Measurements from ENCODE around the gene ITGB5. TPM values are rescaled to one million over a fixed set of nuclear protein-coding genes. Genes with fewer than 3 reads are reported as not detected.

ITGB5 gene
- total RNA-seq, 2 experiments from 2014 or later: 0.47 to 0.85 TPM

DNA sequence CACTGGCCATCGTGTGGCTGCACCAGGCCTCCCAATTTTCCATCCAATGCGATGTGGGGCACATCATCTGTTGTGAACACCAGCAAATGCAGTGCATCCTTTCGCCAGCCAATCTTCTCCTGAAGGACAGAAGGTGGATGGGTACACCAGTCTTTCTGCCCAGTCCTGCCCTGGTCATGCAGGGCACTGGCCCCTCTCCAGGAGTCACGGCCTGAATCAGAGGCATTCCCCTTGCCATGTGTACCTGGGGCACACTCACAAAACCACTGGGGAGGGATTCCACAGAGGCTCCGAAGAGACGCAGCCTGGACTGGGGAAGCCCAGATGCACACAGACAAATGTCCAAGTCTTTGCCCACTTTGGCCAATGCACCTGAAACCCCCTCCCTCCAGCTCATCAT, 65.8 kb downstream of the ITGB5 start:
- Histone ChIP-seq H3K36me3 (ENCODE audit: insufficient read depth, low read length) (no peaks in the 10 kb centered on the region), H3K9me3 (ENCODE audit: control insufficient read depth in 1 of 2, insufficient read depth in 1 of 2, low read length in 2 of 2) (no peaks in the 10 kb centered on the region), H3K27me3 (ENCODE audit: control insufficient read depth in 1 of 2, insufficient read depth in 2 of 2, low read length in 2 of 2) (peaks cover 0 to 6% of the 10 kb centered on the region in 2 experiments), H3K4me3 (ENCODE audit: low read length) (no peak overlapping the region), H3K27ac (ENCODE audit: low read depth in 1 of 2, low read length in 2 of 2) (no peak overlapping the region), H3K4me1 (ENCODE audit: insufficient read depth, low read length) (no peaks in the 10 kb centered on the region)
- TF ChIP-seq, protein P1, sequence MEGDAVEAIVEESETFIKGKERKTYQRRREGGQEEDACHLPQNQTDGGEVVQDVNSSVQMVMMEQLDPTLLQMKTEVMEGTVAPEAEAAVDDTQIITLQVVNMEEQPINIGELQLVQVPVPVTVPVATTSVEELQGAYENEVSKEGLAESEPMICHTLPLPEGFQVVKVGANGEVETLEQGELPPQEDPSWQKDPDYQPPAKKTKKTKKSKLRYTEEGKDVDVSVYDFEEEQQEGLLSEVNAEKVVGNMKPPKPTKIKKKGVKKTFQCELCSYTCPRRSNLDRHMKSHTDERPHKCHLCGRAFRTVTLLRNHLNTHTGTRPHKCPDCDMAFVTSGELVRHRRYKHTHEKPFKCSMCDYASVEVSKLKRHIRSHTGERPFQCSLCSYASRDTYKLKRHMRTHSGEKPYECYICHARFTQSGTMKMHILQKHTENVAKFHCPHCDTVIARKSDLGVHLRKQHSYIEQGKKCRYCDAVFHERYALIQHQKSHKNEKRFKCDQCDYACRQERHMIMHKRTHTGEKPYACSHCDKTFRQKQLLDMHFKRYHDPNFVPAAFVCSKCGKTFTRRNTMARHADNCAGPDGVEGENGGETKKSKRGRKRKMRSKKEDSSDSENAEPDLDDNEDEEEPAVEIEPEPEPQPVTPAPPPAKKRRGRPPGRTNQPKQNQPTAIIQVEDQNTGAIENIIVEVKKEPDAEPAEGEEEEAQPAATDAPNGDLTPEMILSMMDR (IDR thresholded peaks at IDR 0.05): no peak
- intact Hi-C loops (cut with DNase I, micrococcal nuclease): no loop called here
- CTCF ChIA-PET: no interaction called here
- Mint-ChIP-seq H3K4me3 (no peak overlapping the region), H3K36me3 (ENCODE audit: low read depth) (no peaks in the 10 kb centered on the region), H3K4me1 (ENCODE audit: low read depth) (no peaks in the 10 kb centered on the region), H3K9me3 (no peaks in the 10 kb centered on the region), H3K27ac (no peak overlapping the region), H3K27me3 (peaks cover 17% of the 10 kb centered on the region)
- POLR2A ChIA-PET: no interaction called here
- ATAC-seq (ENCODE audit: poor library complexity) (no peak), DNase-seq (no peak)

DNA sequence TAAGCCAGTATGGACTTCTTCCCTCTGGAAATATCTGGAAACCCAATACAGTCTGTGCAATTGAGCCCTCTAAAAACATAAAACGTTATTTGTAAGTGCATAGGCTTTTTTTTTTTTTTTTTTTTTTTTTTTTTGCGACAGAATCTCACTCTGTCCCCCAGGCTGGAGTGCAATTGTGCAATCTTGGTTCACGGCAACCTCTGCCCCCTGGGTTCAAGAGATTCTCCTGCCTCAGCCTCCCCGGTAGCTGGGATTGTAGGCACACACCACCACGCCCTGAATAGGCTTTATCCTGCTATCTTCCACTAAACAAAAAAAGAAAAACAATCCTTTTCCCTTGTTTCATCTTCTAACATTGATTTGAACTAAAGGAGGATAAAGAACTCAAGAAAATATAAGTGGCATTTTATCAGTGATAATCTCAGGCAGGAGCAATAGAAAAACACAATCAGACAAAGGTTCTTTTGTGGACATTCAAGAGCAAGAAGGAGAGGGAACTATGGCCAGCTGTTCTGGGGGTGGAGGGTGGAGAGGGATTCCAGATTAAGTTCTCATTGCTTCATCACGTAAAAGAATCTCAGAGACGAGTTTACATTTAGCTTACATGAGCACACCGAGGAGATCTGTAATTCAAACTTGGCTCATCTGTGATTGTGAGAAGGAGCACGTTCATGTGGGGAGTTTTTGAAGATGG, 68.6 kb downstream of the ITGB5 start:
- DNase-seq (no peak), ATAC-seq (ENCODE audit: poor library complexity) (no peak)
- Mint-ChIP-seq H3K9me3 (no peaks in the 10 kb centered on the region), H3K36me3 (ENCODE audit: low read depth) (no peaks in the 10 kb centered on the region), H3K4me1 (ENCODE audit: low read depth) (no peaks in the 10 kb centered on the region), H3K27me3 (peaks cover 21% of the 10 kb centered on the region), H3K27ac (no peak overlapping the region), H3K4me3 (no peak overlapping the region)
- H3K27me3 ChIP-seq (ENCODE audit: control insufficient read depth in 1 of 2, insufficient read depth in 2 of 2, low read length in 2 of 2): peaks cover 0 to 6% of the 10 kb centered on the region in 2 experiments
- H3K27ac ChIP-seq (ENCODE audit: low read depth in 1 of 2, low read length in 2 of 2): no peak overlapping the region
- no peaks in the 10 kb centered on the region for H3K9me3 ChIP-seq (ENCODE audit: control insufficient read depth in 1 of 2, insufficient read depth in 1 of 2, low read length in 2 of 2)
- no peaks in the 10 kb centered on the region for H3K4me1 ChIP-seq (ENCODE audit: insufficient read depth, low read length)
- intact Hi-C loops (cut with DNase I, micrococcal nuclease): no loop called here
- no peak overlapping the region for H3K4me3 ChIP-seq (ENCODE audit: low read length)
- no peaks in the 10 kb centered on the region for H3K36me3 ChIP-seq (ENCODE audit: insufficient read depth, low read length)
- TF ChIP-seq, protein P1 (IDR thresholded peaks at IDR 0.05): no peak
- POLR2A ChIA-PET: interaction anchor here (1.4 kb wide), 1 partner anchor 17 kb away, joined by 3 read pairs; no protein-coding TSS in a partner anchor
- CTCF ChIA-PET: no interaction called here

DNA sequence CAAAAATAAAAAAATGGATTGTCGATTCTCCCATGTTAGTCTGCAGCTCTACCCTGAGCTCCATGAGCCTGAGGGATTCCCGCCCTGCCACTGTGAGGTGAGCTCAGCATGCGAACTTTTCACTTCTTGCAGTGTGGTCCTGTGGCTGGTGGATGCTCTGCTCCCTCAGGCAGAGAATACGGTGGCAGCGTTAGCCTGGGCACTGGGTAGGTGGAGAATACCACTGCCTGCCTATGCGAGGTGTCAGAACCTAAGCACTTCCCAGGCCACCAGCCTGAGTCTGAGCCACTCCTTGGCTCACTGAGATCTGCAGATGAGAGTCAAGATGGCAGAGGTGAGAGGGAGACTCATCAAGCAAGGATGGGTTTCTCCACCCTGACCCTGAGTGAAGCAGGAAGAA, 70.1 kb downstream of the ITGB5 start:
- Histone ChIP-seq H3K27me3 (ENCODE audit: control insufficient read depth in 1 of 2, insufficient read depth in 2 of 2, low read length in 2 of 2) (peaks cover 0 to 6% of the 10 kb centered on the region in 2 experiments), H3K4me1 (ENCODE audit: insufficient read depth, low read length) (no peaks in the 10 kb centered on the region), H3K9me3 (ENCODE audit: control insufficient read depth in 1 of 2, insufficient read depth in 1 of 2, low read length in 2 of 2) (no peaks in the 10 kb centered on the region), H3K27ac (ENCODE audit: low read depth in 1 of 2, low read length in 2 of 2) (no peak overlapping the region), H3K36me3 (ENCODE audit: insufficient read depth, low read length) (no peaks in the 10 kb centered on the region), H3K4me3 (ENCODE audit: low read length) (no peak overlapping the region)
- Mint-ChIP-seq H3K4me1 (ENCODE audit: low read depth) (no peaks in the 10 kb centered on the region), H3K27me3 (peaks cover 20% of the 10 kb centered on the region), H3K27ac (no peak overlapping the region), H3K36me3 (ENCODE audit: low read depth) (no peaks in the 10 kb centered on the region), H3K4me3 (no peak overlapping the region), H3K9me3 (no peaks in the 10 kb centered on the region)
- TF ChIP-seq, protein P1 (IDR thresholded peaks at IDR 0.05): no peak
- intact Hi-C loops (cut with DNase I, micrococcal nuclease): no loop called here
- no peak for ATAC-seq (ENCODE audit: poor library complexity)
- ChIA-PET POLR2A (no interaction called here), CTCF (no interaction called here)
- DNase-seq: no peak

Data from CD4-positive, alpha-beta T cell (primary cell).